OCI-M2 (cell line): ENCODE measurements around the gene F10.
"Not testable (repeated sequence)": the region's sequence is repeated elsewhere in the genome, so short reads cannot be mapped to it uniquely, and the experiment has no call there.

Experiments used
- DNase-seq: peaks from one replicate; lab custom pipeline; 2025; ENCODE audit not compliant: unreplicated experiment; lab: John Stamatoyannopoulos, UW

F10 gene

DNA sequence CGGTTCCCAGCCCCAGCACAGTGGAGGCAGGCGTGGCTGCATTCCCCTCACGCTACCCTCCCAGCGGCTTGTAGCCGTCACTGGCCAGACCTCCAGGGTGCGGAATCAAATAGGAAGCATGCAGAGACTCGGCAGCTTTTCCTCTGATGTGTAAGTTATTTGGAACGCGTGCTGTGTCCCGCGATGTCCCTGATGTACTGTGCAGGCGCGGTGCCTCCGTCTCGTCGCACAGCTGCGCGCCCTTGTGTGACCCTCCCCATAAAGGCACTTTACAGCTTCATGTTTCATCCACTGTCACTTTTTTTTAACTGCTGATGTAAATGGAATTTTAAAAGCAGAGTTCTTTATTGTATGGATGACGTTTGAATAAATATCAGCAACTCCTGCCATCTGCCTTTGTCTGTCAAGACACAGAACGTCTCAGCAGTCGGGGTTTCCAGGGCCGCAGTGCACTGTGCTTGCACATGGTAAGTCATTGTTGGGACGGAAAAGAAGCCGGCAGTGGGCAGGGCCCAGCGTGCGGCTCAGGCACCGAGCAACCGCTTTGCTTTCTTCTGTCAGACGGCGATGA lies 24.4 kb upstream of the F10 start:
- DNase-seq, result no peak

DNA sequence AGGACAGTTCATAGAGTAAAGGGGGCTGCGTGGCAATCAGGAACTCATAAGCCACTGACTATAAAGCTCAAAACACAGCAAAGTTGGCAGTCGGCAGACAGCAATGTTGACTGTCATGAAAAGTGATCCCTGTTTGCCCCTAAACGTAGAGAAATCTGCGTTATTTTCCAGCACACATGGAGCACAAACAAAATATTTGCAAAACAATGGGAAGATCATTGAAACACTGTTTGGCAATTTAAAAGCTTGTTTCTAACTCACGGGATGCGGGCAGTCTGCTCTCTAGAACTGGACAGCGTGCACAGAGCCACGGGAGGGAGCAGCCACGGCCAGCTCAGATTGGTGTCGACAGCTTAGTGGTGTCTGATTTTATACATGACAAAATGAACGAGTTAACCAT lies 23.5 kb upstream of the F10 start:
- no peak for DNase-seq

DNA sequence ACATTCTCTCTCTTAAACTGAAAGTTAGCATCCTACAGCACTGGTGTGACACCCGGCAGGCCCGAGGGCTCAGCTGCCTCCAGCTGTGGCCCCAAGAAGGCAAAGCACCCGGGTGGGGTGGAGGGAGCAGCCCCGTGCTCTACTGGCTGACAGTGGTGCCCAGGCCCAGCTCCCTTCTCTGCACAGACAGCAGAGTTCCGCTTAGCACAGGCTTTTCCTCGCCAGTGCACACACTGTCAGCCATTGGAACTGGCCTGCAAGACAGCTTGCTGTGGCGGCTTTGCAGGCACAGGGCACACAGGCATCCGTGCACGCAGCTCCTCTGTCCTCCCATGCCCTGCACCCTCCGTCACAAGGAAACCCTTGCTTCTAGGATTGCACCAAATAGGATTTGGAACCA lies 20.3 kb upstream of the F10 start:
- DNase-seq, result not testable (repeated sequence)

DNA sequence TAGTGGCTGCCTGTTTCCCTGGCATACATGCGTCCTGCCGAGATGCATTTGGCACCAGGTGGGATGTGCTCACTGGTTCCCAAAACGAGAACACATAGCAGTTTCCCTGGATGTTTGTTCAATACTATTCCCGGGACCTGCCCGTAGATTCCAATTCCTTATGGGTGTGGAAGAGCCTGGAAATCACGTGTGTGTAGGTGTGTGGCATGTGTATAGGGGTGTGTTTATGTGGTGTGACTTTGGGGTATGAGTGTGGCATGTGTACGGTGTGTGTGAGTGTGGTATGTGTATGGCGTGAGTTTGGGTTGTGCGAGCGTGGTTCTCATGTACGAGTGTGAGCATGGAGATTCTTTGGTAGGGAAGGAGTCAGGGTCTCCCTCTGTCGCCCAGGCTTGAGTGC lies 19.9 kb upstream of the F10 start:
- no peak for DNase-seq

DNA sequence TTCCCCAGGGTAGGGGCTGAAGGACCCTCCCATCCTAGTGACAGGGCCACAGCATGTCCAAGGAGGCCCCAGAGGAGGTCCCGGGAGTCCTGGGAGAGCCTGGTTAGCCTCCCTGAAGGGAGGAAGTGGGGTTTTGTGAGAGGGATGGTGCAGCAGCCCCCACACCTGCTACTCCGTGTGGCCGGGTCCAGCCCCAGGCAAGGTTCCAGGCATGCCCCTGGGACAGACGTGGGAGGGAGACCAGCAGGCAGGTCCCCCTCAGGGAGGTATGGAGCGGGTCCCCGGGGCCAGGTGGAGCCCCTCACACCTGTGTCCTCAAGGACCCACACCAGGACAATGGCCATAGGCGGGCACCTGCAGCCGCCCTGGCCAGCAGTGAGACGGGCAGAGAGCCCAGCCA lies 19.0 kb upstream of the F10 start:
- no peak for DNase-seq

DNA sequence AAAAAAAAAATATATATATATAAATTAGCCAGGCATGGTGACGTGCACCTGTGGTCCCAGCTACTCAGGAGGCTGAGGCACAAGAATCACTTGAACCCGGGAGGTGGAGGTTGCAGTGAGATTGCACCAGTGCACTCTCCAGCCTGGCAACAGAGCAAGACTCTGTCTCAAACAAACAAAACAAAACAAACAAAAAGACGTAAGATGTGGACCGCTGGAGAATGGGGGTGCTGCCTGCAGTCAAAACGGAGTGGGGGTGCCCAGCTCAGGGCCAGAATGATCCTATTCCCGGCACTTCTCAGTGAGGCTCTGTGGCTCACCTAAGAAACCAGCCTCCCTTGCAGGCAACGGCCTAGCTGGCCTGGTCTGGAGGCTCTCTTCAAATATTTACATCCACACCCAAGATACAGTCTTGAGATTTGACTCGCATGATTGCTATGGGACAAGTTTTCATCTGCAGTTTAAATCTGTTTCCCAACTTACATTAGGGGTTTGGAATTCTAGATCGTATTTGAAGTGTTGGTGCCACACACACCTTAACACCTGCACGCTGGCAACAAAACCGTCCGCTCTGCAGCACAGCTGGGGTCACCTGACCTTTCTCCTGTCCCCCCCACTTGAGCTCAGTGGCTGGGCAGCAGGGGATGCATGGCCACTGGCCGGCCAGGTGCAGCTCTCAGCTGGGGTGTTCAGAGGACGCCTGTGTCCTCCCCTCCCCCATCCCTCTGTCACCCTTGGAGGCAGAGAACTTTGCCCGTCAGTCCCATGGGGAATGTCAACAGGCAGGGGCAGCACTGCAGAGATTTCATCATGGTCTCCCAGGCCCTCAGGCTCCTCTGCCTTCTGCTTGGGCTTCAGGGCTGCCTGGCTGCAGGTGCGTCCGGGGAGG lies 17.3 kb upstream of the F10 start, which contains the start of gene F7:
TSS of gene F7 (plus strand) at position 760 of the 889 bp plus-strand sequence. CDS start at position 811, 51 bp downstream.
- DNase-seq, result no peak

DNA sequence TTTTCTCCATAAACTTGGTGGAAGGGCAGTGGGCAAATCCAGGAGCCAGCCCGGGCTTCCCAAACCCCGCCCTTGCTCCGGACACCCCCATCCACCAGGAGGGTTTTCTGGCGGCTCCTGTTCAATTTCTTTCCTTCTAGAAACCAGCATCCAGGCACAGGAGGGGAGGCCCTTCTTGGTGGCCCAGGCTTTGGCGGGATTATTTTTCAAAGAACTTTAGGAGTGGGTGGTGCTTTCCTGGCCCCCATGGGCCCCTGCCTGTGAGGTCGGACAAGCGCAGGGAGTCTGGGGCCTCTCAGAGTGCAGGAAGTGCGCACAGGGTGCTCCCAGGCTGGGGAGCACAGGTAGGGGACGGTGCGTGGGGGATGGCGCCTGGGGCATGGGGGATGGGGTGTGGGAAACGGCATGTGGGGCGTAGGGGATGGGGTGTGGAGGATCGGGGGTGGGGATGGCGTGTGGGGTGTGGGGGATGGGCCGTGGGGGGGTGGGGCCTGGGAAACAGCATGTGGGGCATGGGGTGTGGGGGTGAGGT lies 16.6 kb upstream of the F10 start:
- DNase-seq, result no peak

DNA sequence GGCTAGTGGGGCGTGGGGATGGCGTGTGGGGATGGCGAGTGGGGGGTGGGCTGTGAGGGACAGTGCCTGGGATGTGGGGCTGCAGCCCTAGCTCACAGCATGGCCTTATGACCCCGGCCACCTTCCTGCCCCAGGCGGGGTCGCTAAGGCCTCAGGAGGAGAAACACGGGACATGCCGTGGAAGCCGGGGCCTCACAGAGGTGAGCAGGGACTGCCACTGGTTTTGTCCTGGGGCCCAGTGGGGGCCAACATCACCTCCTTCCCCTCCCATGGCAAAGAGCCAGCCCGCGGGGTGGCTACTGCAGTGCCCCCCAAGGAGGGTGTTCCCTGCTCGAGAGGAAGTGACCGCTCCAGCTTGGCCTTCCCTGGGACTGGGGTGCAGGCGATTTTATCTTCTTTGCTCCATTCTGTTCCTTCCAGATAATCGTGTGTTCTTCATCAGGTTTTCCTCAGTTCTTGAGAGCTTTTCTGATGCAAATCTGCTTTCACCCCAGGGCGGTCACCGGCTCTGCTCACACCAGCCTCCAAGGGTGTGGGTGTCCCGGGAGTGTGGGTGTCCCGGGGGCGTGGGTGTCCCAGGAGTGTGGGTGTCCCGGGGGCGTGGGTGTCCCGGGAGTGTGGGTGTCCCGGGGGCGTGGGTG lies 15.8 kb upstream of the F10 start:
- DNase-seq, result no peak

DNA sequence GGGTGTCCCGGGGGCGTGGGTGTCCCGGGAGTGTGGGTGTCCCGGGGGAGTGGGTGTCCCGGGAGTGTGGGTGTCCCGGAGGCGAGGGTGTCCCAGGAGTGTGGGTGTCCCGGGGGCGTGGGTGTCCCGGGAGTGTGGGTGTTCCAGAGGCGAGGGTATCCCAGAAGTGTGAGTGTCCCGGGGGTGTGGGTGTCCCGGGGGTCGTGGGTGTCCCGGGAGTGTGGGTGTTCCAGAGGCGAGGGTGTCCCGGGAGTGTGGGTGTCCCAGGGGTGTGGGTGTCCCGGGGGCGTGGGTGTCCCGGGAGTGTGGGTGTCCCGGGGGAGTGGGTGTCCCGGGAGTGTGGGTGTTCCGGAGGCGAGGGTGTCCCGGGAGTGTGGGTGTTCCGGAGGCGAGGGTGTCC lies 14.1 kb upstream of the F10 start:
- not testable (repeated sequence) for DNase-seq

DNA sequence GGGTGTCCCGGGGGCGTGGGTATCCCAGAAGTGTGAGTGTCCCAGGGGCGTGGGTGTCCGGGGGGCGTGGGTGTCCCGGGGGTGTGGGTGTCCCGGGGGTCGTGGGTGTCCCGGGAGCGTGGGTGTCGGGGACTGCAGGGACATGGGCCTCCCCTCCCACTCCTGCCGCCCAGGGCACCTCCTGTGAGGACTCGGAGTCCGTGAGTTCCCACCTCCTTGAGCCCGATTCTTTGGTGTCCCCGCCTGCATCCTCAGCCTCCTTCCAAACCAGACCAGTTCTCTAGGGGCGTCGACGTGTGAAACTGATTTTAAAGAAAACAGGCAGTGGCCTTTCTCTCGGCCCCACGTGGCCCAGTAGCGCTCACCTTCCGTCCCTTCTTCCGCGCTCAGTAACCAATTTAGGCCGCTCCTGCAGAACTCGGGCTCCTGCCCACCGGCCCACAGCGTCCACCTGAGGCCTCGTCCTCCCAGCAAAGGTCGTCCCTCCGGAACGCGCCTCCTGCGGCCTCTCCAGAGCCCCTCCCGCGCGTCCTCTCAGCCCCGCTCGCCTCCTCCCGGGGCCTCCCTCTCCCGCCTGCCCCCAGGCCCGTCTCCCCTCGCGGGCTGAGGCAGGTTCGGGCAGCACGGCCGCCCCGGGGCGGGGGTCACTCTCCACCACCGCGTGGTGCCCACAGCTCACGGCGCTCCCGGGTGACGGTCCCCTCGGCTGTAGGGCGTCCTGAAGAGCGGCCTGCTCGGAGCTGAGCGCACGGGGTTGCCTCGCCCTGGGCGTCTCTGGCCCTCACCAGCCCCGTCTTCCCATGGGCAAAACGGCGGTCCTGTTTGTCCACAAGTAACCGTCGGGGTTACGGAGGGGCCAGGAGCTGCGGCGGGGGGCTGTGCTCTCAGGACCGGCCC lies 13.2 kb upstream of the F10 start:
- no peak for DNase-seq

DNA sequence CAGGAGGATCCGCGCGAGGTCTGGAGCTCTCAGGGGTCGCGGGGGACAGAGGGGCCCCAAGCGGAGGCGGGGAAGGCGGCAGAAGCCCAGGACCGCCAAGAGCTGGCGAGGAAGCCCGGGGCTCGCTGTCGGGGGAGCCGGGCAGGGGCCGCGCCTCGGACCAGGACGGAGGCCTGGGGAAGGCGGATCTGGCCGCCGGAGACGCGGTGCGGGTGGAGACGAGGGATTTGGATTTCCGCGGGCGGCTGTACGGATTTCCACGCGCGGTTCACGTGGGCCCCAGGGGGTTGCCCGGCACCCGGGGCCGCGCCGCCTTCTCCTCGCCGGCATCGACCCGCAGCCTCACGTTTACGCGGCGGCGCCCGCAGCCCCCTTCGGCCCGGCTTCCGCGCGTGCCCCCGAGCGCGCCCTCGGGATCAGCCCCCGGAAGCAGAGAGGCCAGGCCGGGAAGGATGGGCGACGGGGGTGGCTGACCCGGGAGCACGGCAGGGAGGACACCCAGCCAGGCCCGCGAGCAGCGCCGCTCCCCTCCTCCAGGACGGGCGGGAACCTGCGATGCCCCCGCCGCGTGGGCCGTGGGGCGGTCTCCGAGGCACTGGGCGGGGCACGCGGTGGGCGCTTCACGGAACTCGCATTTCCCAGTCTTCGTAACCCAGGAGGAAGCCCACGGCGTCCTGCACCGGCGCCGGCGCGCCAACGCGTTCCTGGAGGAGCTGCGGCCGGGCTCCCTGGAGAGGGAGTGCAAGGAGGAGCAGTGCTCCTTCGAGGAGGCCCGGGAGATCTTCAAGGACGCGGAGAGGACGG lies 12.3 kb upstream of the F10 start:
- no peak for DNase-seq

DNA sequence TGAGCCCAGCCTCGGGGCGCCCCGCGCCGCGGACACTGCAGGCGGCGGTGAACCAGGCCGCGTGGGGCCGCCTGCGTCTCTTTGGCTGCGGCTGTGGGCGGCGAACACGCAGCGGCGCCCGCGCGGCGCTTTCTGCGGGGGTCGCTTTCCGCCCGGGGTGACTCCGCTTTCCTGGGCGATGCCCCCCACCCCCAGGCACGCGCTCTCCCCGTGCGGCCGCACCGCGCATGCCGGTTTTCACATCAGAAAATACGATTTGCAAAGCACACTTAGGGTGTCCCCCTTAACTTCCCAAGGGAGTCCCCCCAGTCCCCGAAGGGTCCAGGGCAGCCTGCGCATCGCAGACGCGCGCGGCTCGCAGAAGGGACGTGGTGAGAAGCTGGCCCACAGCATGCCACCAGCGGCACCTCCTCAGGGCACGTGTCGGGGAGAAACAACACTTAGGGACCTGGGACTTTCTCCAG lies 11.7 kb upstream of the F10 start:
- no peak for DNase-seq

DNA sequence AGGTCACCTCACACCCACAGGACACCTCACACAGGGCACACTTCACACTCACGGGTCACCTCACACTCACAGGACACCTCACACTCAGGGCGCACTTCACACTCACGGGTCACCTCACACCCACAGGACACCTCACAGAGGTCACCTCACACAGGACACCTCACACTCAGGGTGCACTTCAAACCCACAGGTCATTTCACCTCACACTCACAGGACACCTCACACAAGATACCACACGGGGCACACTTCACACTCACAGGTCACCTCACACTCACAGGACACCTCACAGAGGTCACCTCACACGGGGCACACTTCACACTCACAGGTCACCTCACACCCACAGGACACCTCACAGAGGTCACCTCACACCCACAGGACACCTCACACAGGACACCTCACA lies 10.8 kb upstream of the F10 start:
- DNase-seq, result not testable (repeated sequence)

DNA sequence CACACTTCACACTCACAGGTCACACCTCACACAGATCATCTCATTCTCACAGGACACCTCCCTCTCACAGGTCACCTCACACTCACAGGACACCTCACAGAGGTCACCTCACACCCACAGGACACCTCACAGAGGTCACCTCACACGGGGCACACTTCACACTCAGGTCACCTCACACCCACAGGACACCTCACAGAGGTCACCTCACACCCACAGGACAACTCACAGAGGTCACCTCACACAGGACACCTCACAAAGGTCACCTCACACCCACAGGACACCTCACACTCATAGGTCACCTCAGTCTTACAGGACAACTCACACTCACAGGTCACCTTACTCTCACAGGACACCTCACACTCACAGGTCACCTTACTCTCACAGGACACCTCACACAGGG lies 10.1 kb upstream of the F10 start:
- not testable (repeated sequence) for DNase-seq

DNA sequence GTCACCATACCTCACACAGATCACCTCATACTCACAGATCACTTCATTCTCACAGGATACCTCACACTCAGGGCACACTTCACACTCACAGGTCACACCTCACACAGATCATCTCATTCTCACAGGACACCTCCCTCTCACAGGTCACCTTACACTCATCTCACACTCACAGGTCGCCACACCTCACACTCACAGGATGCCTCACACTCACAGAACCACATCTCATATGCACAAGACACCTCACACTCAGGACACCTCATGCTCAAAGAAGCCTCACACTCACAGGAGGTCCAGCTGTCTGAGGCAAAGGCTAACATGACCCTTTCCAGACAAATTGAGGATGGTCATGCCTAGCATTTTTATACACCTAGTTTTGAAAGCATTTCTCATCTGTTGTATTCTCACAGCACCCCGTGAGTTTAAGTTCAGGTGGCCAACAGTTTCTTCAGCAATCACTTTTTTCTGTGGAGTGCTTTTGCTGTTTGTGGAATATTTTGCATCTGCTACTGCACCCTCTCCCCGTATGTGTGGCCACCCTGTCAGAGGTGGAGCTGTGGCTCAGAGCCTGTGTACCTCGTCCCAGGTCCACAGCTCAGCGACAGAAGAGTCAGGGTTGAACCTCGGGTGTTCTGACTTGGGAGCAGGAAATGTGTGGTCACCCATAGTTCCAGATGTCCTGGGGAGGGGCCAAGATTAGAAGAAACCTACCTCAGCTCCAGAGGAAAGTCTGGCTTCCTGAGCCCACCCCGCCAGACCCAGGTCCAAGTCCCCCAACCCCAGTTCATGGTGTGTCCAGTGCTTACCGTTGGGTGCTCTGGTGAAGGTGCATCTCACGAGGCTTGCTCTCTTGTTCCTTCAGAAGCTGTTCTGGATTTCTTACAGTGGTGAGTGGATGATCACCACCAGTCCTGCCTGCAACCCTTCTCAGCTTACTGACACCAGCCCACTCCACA lies 9.4 kb upstream of the F10 start:
- DNase-seq, result no peak

DNA sequence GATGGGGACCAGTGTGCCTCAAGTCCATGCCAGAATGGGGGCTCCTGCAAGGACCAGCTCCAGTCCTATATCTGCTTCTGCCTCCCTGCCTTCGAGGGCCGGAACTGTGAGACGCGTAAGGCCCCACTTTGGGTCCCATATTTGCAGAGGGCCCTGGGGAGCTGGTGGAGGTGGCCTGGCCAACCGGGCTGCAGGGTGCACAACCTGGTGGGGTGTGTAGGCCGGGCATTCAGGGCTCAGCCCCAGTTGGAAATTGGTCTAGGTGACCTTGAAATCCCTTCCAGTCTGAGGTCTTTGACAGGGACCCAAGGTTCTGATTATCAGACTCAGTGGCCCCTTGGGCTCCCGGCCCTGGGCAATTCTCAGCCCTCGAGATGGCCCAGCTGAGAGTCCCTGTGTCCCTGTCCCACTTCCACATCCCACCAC lies 8.7 kb upstream of the F10 start:
- DNase-seq, result no peak

DNA sequence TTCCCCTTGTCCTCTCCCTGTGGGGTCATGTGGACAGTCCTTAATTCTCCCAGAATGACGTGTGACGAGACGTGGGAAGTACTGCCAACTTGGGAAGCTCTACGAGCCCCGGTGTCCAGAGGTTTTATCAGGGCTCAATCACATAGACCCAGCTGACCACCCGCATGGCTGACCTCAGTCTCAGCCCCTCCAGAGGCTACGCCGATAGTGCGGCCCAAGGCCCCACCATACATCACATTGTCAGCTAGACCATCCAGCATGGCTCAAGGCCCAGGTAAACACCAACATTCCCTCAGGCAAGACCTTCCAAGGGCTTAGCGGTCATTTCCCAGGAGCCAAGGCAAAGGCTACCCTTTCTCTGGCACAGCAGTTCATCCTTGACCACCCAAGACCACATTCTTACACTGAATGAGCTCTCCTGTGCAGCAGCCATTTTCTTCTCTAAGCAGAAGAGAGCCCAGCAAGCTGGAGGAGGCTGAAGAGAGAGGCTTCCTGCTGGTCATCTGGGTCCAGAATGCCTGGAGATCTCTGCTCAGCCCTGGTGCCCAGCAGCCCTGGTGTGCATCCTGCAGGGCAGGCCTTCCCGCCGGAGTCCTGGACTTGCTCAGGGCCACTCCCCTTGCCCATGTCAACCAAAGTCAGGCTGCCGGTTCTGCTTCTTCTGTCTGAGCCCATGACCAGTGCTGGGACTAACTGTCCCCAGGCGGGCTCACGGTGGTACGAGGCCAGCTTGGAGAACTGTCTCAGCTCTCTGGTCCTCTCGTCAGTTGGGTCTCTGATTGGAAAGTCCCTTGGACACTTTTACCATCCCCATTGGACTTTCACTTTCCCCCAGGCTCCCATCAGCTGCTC lies 7.9 kb upstream of the F10 start:
- no peak for DNase-seq
